GM19468 (cell line): ENCODE data around the gene ITGB2.
"Not testable (repeated sequence)": the region's sequence is repeated elsewhere in the genome, so short reads cannot be mapped to it uniquely, and the experiment has no call there.

Experiments used
- ATAC-seq: cut with Tn5 transposase; IDR thresholded peaks from one replicate; pipeline ENCODE4 v1.9.1; 2021; ENCODE audit warnings: mild to moderate bottlenecking, moderate library complexity, moderate number of reproducible peaks; ENCODE audit not compliant: unreplicated experiment; ENCODE audit errors: extremely low read depth

Gene ITGB2

DNA sequence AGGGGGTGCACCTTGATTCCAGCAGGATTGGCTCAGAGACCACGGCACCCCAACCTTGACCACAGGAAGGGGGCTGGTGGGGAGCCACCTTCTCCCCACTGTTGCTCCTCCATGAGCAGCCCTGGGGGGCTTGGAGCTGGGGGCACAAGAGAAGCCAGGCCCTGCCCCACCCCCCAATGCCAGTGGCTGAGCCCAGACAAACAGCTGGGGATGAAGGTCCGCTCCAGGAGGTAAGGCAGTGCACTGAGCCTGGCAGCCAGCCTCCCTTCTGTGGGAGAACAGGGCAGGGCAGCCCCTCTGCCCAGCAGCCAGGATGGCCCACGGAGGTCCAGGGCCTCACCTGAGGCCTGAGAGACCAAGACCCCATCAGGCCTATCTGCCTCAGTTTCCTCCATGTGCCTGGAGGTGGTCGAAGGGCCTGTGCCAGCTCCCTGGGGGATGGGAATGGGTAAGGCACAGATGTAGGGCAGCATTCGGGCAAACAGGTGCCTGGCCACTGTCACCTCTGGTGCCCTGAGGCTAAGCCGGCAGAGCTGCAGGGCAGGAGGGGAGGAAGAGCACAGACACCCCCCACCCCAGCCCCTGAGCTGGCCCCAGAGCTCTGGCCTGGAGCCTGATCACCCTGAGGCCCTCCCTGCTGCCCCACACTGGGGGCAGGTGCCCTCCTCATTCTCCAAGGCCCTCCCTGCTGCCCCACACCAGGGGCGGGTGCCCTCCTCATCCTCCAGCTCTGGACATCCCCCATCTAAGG lies 7.1 kb downstream of the ITGB2 start:
- ATAC-seq: no peak

DNA sequence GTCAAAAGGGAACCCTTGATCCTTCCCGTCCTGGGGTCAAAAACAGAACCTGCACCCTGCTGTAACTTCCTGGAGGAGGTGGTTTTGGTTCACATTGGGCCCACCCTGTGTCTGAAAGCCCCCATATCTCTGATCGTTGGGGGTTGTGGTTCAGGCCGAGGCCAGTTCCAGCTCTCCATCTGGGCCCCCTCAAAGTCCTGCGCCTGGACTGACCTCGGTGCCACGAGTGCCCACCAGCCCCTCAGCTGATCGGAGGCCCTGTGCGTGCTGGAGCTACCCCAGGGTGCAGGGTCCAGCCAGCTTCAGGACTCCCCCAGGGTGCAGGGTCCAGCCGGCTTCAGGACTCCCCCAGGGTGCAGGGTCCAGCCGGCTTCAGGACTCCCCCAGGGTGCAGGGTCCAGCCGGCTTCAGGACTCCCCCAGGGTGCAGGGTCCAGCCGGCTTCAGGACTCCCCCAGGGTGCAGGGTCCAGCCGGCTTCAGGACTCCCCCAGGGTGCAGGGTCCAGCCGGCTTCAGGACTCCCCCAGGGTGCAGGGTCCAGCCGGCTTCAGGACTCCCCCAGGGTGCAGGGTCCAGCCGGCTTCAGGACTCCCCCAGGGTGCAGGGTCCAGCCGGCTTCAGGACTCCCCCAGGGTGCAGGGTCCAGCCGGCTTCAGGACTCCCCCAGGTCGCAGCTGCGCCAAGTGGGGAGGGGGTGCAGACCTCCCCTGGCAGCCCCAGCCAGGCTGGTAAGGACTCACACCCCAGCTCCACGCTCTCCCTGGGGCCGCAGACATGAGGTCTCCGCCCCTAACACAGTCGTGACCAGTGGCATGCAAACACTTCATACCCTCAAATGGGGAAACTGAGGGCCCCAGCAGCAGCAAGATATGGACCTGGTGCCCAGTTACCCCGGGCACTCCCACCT lies 7.9 kb downstream of the ITGB2 start:
- ATAC-seq: not testable (repeated sequence)

DNA sequence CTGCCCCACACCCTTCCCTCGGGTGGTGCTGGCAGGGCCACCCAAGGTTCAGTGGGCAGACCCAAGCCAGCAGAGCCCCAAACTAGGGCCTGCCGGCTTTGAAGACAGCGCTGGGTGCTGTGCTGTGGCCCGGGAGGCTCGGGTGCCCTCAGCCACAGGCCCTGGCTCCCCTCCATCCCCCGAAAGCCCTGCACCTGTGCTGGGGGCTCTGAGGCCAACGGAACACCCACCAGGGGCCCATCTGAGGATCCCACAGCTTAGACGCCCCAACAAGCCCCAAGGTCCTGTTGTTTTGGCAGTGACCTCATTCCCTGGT lies 8.6 kb downstream of the ITGB2 start:
- no peak for ATAC-seq

DNA sequence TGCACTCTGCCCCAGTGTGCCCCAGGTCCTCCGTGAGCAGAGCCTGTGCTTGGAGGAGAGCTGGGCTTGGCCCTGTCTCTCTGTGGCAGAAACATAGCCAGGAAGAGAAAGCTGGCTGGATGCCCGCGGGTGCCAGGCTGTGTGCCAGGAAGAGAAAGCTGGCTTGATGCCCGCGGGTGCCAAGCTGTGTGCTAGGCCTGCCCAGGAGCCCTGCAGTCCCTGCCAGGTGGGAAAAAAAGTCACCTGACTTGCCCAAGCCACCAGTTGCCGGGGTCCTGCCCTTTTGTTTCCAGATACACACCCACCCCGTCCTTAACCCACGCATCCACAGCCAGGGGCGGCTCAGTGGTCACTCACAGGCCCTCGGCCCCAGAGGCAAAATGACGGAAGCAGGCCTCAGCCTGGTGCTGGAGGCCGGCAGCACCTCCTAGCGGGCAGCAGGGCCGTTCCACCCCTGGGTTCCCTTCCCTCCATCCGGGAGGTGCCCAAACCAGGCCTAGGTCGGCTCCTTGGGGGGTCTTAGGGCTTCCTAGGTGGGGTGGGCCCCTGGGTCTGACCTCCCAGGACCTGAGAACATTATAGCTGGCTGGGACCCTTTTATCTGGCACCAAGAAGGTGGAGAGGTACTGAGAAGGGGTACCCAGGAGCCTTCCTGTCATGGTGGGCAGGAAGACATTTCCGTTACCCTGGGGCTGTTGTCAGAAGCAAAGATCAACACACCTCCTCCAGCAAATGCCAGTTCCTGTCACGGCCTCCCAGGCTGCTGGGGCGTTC lies 9.1 kb downstream of the ITGB2 start:
- ATAC-seq: no peak

DNA sequence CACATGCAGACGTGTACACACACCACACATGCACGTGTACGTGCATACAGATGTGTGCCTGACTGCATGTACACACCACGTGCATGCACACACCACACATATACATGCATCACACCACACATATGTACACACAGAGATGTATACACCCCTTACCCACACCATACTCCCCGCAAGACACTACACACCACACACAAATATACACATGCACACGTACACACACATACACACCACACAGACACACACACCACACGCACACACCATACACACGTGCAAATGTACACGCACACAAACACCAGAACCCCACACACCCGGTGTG lies 9.7 kb downstream of the ITGB2 start:
- no peak for ATAC-seq

DNA sequence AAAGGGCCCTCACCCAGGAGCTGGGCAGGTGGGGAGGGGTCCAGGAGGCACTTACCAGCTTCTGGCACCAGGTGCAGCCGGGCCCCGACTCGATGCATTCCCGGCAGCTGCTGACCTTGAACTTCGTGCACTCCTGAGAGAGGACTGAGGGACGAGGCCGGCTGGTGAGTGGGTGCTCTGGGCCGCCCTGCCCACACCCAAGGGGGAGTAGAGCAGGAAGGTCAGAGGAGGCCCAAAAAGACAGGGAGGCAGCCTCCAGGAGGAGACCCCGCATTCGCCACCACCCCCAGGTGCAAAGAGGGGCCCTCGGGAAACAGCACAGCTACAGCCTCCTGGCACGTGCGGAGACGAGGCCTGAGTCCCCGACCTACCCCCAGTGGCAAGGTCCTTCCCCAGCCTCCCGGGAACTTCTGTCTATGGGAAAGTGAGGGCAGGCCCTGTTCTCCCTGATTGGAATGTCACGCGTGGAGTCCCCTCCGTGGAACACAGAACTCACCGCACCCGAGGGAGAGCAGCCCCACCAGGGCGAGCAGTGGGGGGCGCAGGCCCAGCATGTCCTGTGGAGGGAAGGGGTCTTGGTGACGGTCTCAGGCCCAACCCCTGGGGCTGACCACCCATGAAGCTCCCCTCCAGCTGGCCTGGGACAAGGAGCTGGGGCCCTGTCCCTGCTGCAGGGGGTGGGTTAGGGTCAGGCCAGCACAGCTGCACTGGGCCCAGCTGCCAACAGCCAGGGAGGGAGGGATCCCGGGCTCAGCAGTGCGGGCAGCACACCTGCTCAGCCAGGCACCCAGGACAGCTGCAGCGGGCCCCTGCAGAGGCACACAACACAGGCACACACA lies 10.3 kb downstream of the ITGB2 start:
- no peak for ATAC-seq

DNA sequence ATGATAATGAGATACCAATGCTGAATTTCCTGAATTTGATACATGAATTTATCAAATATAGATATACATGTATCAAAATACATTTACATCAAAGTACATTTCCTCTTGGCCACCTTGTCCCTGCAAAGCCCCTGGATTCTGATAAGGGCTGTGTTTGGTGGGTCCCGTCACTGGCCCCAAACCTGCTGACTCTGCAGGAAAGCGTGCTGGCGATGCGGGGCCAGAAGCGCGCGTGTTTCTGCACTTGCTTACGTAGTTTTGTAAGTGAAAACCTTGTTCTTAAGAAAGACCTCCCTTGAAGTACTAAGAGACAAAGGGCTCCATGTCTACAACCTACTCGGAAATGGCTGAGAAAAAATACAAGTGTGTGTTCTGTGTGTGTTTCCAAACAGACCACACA lies 11.0 kb downstream of the ITGB2 start:
- no peak for ATAC-seq

DNA sequence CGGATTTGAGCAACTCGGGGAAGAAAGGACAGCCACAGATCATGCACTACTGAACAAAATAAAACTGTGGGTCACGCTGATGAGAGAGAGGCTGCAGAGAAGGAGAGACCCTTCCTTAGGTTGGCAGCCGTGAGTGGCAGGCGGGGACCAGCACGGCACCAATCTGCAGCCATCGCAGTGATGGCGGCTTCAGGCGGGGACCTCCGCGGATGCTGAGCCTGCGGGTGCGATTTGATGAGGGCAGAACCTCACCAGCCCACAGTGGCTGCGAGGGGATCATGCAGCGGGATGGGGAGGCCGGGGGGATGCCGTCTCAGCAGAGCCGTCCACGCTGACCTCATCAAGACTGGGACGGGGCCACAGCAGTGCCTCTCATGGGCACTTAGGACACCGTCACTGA lies 11.8 kb downstream of the ITGB2 start:
- no peak for ATAC-seq

DNA sequence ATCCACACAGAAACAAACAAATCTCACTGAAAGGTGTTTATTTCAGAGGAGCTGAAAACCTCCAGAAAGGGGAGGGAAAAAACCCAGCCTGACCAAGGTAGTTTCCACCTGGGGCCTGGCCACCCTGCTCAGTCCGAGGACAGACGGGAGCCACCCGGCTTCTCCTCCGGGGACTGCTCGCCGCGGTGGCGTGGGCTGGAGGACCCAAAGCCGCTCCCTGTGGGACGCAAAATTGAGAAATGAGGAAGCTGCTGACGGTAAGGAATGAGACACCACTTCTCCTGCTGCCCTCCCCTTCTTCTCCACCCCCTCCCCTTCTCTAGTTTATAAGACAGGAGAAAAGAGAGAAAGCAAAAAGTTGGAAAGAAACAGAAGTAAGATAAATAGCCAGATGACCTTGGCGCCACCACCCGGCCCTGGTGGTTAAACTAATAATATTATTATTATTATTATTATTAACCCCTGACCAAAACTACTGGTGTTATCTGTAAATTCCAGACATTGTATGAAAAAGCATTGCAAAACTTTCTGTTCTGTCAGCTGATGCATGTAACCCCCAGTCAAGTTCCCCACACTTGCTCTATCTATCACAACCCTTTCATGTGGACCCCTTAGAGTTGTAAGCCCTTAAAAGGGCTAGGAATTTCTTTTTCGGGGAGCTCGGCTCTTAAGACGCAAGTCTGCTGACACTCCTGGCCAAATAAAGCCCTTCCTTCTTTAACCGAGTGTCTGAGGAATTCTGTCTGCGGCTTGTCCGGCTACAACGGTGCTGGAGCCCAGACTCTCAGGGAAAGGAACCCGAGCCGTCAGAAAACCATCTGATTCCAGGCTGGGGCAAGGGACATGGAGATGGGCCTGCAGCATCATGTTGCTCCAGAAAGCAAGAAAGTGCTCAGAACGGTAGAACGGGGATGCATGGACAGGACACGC lies 12.5 kb downstream of the ITGB2 start:
- no peak for ATAC-seq

DNA sequence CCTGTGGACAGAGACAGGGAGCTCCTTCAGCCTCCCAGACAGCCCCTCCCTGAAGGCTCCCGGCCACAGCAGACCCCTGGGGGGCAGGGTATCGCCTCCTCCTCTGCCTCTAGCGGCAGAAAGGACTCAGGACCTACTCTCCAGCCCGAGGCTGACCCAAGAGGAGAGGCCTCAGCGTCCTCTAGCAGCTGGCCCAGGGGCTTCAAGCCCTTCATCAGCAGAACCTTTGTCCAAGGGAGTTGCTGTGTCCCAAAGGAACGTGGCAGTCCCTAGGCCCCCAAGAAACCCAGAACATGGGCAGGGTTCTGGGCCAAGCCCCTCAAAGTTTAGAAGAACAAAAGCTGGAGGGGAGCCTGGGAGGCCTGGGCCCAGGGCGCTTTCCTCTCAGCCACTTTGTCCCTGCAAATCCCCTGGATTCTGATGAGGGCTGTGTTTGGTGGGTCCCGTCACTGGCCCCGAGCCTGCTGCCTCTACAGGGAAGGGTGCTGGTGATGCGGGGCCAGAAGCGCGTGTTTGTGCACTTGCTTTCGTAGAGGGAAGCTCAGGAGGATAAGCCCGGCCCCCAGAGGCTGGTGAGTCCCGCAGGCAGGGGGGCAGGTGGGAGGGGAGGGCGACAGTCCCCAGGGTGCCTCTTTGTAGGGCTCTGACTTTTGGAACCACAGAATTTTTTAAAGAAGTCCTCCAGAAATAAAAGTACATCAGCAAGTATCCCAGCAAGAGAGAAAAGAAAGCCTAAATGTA lies 13.3 kb downstream of the ITGB2 start:
- ATAC-seq: no peak

DNA sequence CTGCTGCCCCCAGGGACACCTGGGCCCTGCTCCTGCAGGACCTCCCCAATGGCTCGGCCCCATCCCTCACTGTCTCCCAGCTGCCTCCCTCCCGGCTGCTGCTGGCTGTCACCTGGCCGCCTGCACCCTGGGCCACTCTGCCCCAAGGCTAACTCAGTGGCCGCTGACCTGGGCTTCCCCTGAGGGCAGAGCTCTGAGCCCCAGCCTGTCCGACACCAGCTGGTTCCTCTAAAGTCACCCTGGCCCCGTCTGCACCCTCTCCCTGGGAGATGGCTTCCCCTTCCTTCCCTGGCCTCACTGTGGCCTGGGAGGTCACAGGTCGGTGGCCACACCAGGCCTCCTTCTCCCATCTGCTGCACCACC lies 15.0 kb downstream of the ITGB2 start:
- no peak for ATAC-seq

DNA sequence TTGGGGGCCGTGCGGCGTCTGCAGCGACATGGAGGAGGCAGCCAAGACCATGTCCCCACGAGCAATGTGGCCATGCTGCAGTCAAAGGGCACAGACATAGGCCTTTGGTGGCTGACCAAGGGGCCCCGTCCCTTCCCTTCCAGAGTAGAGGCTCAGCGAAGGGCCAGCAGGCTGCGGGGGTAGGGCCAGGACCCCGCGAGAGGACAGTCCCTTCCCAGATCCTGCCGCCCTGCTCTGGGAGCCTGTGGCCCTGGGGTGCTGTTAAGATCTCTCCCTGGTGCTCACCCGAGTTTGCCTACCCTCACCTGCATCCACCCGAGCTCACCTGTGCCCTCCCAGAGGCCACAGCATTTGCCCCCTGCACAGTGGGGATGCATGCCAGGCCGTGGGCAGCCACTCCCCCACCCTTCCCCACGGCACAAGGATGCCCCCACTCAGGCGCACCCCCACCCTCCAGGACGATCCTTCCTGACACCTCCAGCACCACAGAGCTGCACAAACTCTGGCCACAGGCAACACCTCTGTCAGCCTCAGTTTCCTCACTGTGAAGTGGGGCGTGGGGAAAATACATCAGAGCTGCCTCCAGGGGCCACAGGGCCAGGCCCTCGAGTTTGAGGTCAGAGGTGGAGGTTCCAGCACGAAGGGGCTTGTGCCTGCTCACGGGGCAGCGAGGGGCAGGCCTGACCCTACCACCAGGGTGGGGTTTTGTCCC lies 15.5 kb downstream of the ITGB2 start:
- ATAC-seq: no peak

DNA sequence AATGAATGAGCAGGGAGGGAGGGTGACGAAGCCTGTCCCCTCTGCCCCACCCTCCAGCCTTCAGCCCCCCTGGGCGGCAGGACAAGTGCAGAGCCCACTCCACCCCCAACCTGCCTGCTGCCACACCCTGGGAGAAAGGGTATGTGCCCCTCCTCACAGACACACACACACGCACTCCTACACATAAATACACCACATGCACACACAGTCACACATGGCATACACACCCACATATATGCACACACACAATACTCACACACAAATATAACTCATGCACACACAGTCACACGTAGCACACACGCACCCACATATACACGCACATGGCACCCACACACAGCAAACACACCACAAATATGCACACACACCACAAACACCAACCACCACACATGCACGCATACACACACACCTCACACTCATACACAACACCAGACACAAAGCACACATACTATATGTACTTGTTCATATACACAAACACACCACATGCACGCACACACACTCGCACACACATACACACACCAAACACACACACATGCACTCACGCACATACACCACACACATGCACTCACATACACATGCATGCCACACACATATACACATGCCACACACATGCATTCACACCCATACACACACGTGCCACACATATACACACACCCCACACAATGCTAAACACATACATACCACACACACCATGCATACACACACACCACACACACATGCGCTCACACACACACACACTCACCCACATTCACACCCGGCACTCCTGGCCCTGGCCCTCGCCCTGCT lies 16.4 kb downstream of the ITGB2 start:
- ATAC-seq: no peak

DNA sequence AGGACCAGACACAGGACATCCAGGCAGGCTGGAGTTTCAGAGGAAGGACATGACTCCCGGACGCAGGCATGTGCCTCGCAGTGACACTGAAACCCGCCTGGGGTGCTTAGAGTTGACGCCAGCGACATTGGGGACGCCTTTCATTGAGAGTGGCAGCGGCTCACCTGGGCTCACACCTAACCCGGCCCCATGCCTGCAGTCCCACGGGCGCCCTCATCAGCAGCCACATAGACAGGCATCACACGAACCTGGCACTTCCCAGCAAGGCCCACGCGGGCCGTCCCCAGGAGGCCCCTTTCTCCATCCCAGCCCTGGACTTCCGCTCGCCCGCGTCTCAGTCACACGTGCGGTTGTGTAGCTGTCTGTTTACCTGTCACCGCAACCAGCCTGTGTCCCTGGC lies 17.0 kb downstream of the ITGB2 start:
- ATAC-seq: no peak

DNA sequence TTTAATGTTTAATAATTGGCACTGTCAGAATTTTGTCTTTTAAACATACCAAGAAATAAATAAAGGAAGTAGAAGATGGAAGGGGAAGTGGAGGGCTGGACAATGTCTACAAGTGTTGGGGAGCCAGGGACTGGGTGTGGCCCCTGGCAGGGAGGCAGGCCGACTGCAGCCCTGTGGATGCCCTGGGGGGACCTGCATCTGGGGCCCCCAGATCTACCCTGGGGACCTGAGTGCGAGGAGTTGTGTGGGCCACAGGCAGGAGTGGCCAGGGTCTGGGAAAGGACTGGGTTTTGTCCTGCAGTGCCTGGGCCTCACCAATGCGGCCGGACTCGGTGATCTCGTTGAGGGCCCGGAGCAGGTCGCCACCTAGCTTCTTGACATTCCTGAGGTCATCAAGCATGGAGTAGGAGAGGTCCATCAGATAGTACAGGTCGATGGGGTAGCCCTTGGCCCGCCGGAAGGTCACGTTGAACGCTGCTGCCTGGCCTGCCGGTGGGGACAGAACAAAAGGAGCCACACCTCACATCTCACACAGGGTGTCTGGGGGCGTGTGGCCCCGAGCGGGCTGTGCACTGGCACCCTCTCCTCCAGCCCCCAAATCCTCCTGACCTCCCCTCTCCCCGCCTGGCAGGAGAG lies 17.5 kb downstream of the ITGB2 start:
- no peak for ATAC-seq

DNA sequence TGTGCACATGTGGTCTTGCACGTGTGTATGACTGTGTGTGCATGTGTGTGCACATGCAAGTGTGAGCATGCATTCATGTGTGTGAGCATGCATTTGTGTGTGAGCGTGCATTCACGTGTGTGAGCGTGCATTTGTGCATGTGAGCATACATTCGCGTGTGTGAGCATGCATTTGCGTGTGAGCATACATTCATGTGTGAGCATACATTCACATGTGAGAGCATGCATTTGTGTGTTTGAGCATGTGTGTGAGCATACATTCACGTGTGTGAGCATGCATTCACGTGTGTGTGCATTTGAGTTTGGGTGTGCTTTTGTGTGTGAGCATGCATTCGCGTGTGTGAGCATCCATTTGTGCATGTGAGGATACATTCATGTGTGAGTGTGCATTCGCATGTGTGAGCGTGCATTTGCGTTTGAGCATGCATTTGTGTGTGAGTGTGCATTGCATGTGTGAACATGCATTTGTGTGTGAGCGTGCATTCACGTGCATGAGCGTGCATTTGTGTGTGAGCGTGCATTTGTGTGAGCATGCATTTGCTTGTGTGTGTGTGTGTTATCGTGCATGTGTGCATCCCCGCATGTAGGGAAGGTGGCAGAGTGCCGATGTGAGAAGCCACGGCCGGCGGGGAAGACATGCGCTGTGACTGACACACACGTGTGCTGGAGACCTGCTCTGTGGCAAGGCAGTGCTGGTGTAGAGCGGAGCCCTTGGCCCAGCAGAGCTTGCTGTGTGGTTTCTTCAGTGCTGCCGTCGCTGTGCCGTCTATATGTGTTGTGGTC lies 18.2 kb downstream of the ITGB2 start:
- no peak for ATAC-seq
